ENCODE results near the gene KAT14. TPM values are rescaled to one million over a fixed set of nuclear protein-coding genes. Genes with fewer than 3 reads are reported as not detected.

Gene KAT14
- total RNA-seq, 6 experiments from 2014 or later: 5.6 to 13.0 (median 7.9) TPM

DNA sequence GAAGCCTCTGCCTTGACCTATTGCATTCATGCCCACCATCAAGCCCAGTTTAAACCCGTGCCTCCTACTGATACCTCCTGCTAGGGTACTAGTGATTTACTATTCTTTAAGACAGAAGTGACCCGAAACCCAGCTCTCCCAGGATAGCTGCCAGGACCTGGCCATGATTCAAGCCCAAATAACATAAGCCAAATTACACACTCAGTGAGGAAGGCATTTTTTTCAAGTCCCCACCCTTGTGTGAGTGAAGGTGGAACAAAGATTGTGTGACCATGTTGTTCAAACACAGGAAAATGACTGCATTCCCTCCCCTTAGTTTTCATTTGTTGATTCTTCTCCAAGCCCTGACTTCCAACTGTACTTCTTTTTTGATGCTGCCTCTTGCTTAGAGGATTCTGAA, 3.7 kb upstream of the KAT14 start:
- no peak for TF ChIP-seq POLR2A (IDR thresholded peaks at IDR 0.05)
- TF ChIP-seq, protein P1, sequence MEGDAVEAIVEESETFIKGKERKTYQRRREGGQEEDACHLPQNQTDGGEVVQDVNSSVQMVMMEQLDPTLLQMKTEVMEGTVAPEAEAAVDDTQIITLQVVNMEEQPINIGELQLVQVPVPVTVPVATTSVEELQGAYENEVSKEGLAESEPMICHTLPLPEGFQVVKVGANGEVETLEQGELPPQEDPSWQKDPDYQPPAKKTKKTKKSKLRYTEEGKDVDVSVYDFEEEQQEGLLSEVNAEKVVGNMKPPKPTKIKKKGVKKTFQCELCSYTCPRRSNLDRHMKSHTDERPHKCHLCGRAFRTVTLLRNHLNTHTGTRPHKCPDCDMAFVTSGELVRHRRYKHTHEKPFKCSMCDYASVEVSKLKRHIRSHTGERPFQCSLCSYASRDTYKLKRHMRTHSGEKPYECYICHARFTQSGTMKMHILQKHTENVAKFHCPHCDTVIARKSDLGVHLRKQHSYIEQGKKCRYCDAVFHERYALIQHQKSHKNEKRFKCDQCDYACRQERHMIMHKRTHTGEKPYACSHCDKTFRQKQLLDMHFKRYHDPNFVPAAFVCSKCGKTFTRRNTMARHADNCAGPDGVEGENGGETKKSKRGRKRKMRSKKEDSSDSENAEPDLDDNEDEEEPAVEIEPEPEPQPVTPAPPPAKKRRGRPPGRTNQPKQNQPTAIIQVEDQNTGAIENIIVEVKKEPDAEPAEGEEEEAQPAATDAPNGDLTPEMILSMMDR (IDR thresholded peaks at IDR 0.05): no peak
- no peak overlapping the region for H3K4me3 ChIP-seq
- DNase-seq (no peak), ATAC-seq (no peak)
- no peaks in the 10 kb centered on the region for H3K27me3 ChIP-seq
- H3K27ac ChIP-seq: no peak overlapping the region
- no peaks in the 10 kb centered on the region for H3K36me3 ChIP-seq
- H3K9me3 ChIP-seq: no peaks in the 10 kb centered on the region
- peaks cover 0 to 7% (median under 1%) of the 10 kb centered on the region in 4 donors for H3K4me1 ChIP-seq
- intact Hi-C loops (cut with DNase I): no loop called here
- 61% methylated on average over 2 of the region's 2 CpGs for WGBS (ENCODE audit: insufficient coverage, low coverage, low lambda C conversion rate, missing lambda C conversion rate)

DNA sequence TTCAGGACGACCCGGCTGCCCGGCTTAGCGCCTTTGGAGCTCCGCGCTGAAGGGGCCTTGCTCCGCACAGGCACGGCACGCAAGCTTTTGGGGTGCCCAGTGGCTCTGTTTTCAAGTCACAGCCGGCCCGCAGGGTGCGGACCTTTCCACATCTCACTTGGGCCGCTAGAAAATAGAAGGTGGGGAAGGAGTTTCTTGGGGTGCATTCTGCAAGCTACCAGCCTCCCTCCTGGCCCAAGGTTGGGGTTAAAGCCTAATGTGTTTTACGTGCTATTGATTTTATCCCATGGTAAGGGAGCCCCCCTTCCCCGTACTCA, 561 bp downstream of the KAT14 start:
- Histone ChIP-seq H3K27me3 (no peaks in the 10 kb centered on the region), H3K36me3 (peaks cover 0 to 9% (median 0%) of the 10 kb centered on the region in 4 donors), H3K27ac (peak overlapping the region; percentile 71 to 89 (median 81)), H3K4me3 (peak overlapping the region; percentile 89 to 95 (median 91)), H3K4me1 (peaks cover 0 to 20% (median 5%) of the 10 kb centered on the region in 4 donors), H3K9me3 (no peaks in the 10 kb centered on the region)
- 0% methylated on average over 2 of the region's 15 CpGs for WGBS (ENCODE audit: insufficient coverage, low coverage, low lambda C conversion rate, missing lambda C conversion rate)
- intact Hi-C loops (cut with DNase I): no loop called here
- DNase-seq (no peak), ATAC-seq (no peak)
- TF ChIP-seq POLR2A (IDR thresholded peaks at IDR 0.05): no peak
- TF ChIP-seq, protein P1 (IDR thresholded peaks at IDR 0.05): no peak

DNA sequence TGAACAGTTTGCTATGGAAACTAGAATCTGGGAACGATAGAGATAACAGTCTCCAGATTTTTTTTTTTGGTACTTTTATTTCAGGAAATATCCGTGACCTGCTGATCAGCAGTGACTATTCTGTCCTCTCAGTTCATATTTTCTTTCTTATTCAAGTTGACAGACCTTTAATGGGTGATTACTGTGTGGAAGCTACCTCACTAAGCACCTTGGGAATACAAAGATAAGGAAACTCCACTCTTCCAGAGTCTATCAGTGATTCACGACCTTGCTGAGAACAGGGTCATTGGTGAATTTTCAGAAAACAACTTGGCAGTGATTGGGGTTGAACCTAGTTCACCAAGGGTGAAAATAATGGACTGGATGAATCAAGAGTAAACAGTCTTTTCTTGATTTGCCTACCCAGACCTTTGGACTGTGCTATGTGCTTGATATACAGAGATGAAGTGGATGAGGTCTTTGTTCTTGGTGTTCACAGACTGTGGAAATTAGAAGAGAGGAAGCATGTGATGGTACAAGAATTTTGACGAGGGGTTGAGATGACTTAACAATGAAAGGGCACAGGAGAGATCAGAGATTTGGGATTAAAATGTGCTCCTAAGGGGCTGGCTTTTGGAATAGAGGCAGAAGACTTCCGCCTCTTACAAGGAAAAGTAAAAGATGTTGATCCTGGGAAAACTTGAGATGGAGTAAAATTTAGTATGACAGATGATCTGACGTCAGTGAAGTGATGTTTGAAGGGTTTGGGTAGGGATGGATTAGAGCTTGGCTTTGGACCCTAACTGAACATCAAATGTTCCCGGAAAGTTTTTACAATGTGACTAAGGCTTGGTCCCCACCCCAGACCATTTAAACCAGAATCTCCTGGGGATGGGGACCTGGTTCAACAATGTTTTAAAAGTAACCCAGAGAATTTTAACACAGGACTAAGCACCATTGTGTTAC, 1.2 kb downstream of the KAT14 start:
- WGBS (ENCODE audit: insufficient coverage, low coverage, low lambda C conversion rate, missing lambda C conversion rate): 27% methylated on average over 6 of the region's 7 CpGs
- ATAC-seq: peak; percentile 21 to 49 (median 36)
- intact Hi-C loops (cut with DNase I): no loop called here
- Histone ChIP-seq H3K4me3 (peak overlapping the region; percentile 89 to 95 (median 91)), H3K36me3 (peaks cover 0 to 9% (median 0%) of the 10 kb centered on the region in 4 donors), H3K9me3 (no peaks in the 10 kb centered on the region), H3K4me1 (peaks cover 0 to 20% (median 5%) of the 10 kb centered on the region in 4 donors), H3K27ac (peak overlapping the region; percentile 71 to 89 (median 81)), H3K27me3 (no peaks in the 10 kb centered on the region)
- DNase-seq: no peak
- no peak for TF ChIP-seq POLR2A (IDR thresholded peaks at IDR 0.05)
- TF ChIP-seq, protein P1 (IDR thresholded peaks at IDR 0.05): no peak

DNA sequence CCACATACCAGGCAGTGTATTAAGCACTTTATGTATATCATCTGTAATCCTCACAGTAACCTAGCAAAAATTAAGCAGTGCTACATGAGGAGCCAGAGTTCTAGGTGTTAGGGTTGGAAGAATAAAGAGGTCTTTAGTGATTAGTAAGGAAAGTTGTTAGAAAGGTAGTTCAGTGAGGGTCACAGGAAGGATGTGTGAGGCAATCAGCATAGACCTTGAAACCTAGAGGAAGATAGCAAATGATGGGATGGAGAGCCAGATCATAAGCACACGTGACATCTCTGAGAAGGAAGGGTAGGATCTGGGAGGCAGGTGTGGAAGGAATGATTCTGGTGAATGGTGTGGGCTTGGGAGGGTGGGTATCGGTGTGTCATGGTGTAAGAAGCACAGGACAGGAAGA, 2.2 kb downstream of the KAT14 start:
- DNase-seq: no peak
- 43% methylated on average over 1 of the region's 2 CpGs for WGBS (ENCODE audit: insufficient coverage, low coverage, low lambda C conversion rate, missing lambda C conversion rate)
- TF ChIP-seq, protein P1 (IDR thresholded peaks at IDR 0.05): no peak
- TF ChIP-seq POLR2A (IDR thresholded peaks at IDR 0.05): no peak
- H3K4me1 ChIP-seq: peaks cover 0 to 24% (median 5%) of the 10 kb centered on the region in 4 donors
- no peak overlapping the region for H3K4me3 ChIP-seq
- no peak for ATAC-seq
- no peak overlapping the region for H3K27ac ChIP-seq
- no peaks in the 10 kb centered on the region for H3K9me3 ChIP-seq
- peaks cover 0 to 9% (median 0%) of the 10 kb centered on the region in 4 donors for H3K36me3 ChIP-seq
- intact Hi-C loops (cut with DNase I): no loop called here
- H3K27me3 ChIP-seq: no peaks in the 10 kb centered on the region

Data from right lobe of liver (tissue), 6 donors.